ENCODE measurements around the gene PNN. TPM values are rescaled to one million over a fixed set of nuclear protein-coding genes. Genes with fewer than 3 reads are reported as not detected.

The PNN gene
- total RNA-seq, 1 donor from 2014 or later, result 154 TPM

Other genes starting within 250 kb of the PNN start
- gene SEC23A, start 72.0 kb upstream of the PNN start, total RNA-seq, result 61.9 and 69.5 TPM in 2 replicates
- gene GEMIN2, start 60.9 kb upstream of the PNN start, total RNA-seq, result 23.7 and 24.3 TPM in 2 replicates
- 22.8 and 22.9 TPM in 2 replicates for gene TRAPPC6B, start 4.9 kb upstream of the PNN start, total RNA-seq
- gene MIA2, start 58.7 kb downstream of the PNN start, total RNA-seq, result 34.0 and 34.7 TPM in 2 replicates

Measured in progenitor cell of endocrine pancreas (in vitro differentiated cells).